Natural killer cell (primary cell): ENCODE data around the gene PPP1R15A. TPM values are rescaled to one million over a fixed set of nuclear protein-coding genes. Genes with fewer than 3 reads are reported as not detected.

ENCODE experiments used
- ATAC-seq, 3 donors: fragments of 150-1000 bp in 2 of 3; fragments of 200-7000 bp in 1 of 3; cut with Tn5 transposase; 1 replicate in 1 of 3; 2 replicates in 2 of 3; pipeline ENCODE4 v1.10.0; 2021; ENCODE audit warnings: mild to moderate bottlenecking in 2 of 3, moderate library complexity in 2 of 3
- DNase-seq, 2 donors: peaks; one replicate each; pipeline versions ENCODE4 v3.0.0 to v3.0.0-alpha.2; 2013 to 2021; ENCODE audit warnings: mixed read lengths in 1 of 2
- H3K27ac ChIP-seq: one replicate; pipeline ENCODE4 v1.5.1; 2013; ENCODE audit warnings: mild to moderate bottlenecking, low read length
- H3K27me3 ChIP-seq: one replicate; pipeline ENCODE4 v1.6.1; 2013; ENCODE audit warnings: low read length; ENCODE audit not compliant: control insufficient read depth, insufficient read depth
- H3K36me3 ChIP-seq: one replicate; pipeline ENCODE4 v1.6.1; 2013; ENCODE audit warnings: low read length; ENCODE audit not compliant: control insufficient read depth, insufficient read depth
- H3K4me1 ChIP-seq: one replicate; pipeline ENCODE4 v1.6.1; 2013; ENCODE audit warnings: low read length; ENCODE audit not compliant: control insufficient read depth, insufficient read depth
- H3K4me3 ChIP-seq: one replicate; pipeline ENCODE4 v1.5.1; 2013; ENCODE audit warnings: low read length
- H3K9me3 ChIP-seq: one replicate; pipeline ENCODE4 v1.6.1; 2013; ENCODE audit warnings: low read length; ENCODE audit not compliant: control insufficient read depth, insufficient read depth
- H3K27ac Mint-ChIP-seq, 2 donors: one replicate each; pipeline ENCODE4 v1.8.0; 2022; ENCODE audit warnings: mild to moderate bottlenecking in 2 of 2, mixed read lengths in 2 of 2, moderate library complexity in 1 of 2
- H3K27me3 Mint-ChIP-seq, 2 donors: one replicate each; pipeline ENCODE4 v1.8.0; 2022; ENCODE audit warnings: low read depth in 2 of 2, mixed read lengths in 2 of 2
- H3K36me3 Mint-ChIP-seq: one replicate; pipeline ENCODE4 v1.8.0; 2022; ENCODE audit warnings: mixed read lengths
- H3K4me1 Mint-ChIP-seq, 2 donors: one replicate each; pipeline ENCODE4 v1.8.0; 2022; ENCODE audit warnings: mixed read lengths in 2 of 2
- H3K4me3 Mint-ChIP-seq: one replicate; pipeline ENCODE4 v1.8.0; 2022; ENCODE audit warnings: mild to moderate bottlenecking, moderate library complexity, mixed read lengths
- H3K9me3 Mint-ChIP-seq, 2 donors: one replicate each; pipeline ENCODE4 v1.8.0; 2022; ENCODE audit warnings: mixed read lengths in 2 of 2
- CTCF ChIP-seq: fragments of 200-600 bp; IDR thresholded peaks from one replicate; pipeline ENCODE4 v1.8.0; 2022; ENCODE audit warnings: antibody characterized with exemption
- WGBS: methylation state at CpG from one replicate; pipeline ENCODE4 v1.1.7; 2013; ENCODE audit warnings: missing lambda C conversion rate; ENCODE audit not compliant: insufficient coverage; 5-methylcytosine and 5-hydroxymethylcytosine counted together
- intact Hi-C: fragments of 100-400 bp; cut with micrococcal nuclease; formaldehyde crosslinking; loops from one replicate; pipeline ENCODE4 v1.14.2; 2022
- total RNA-seq, 4 donors: library from RNA; stranded (reverse); fragments of 120-200 nt in 1 of 4; gene quantifications; one replicate each; pipeline versions ENCODE4 v1.2.3 to v1.2.4, GENCODE V29; 2013 to 2022

Gene PPP1R15A
- total RNA-seq, 3 donors from 2014 or later (not counting 1 experiment from before 2014, with no cell fraction given), result 942 to 1,308 (median 1,174) TPM

- no peaks in the 10 kb centered on the region for H3K4me1 ChIP-seq
- no peaks in the 10 kb centered on the region for H3K9me3 ChIP-seq
- TF ChIP-seq CTCF, result no peak
- peaks cover 0 to 11% of the 10 kb centered on the region in 2 donors for H3K27me3 Mint-ChIP-seq
- intact Hi-C loops, result no loop called here
- no peaks in the 10 kb centered on the region for H3K27me3 ChIP-seq
- H3K4me3 Mint-ChIP-seq, result no peak overlapping the region
- ATAC-seq (no peak), DNase-seq (no peak)
- H3K27ac ChIP-seq, result no peak overlapping the region
- H3K36me3 ChIP-seq, result no peaks in the 10 kb centered on the region
- H3K4me1 Mint-ChIP-seq, result peaks cover 0 to 5% of the 10 kb centered on the region in 2 donors
- WGBS, result 92% methylated on average over 9 of the region's 9 CpGs
- no peaks in the 10 kb centered on the region for H3K36me3 Mint-ChIP-seq
- no peak overlapping the region for H3K27ac Mint-ChIP-seq
- no peak overlapping the region for H3K4me3 ChIP-seq
- no peaks in the 10 kb centered on the region for H3K9me3 Mint-ChIP-seq
Observed at GRCh38 chr19:48830088-48830487, 42.1 kb upstream of the PPP1R15A start.

- no peak overlapping the region for H3K27ac ChIP-seq
- no peaks in the 10 kb centered on the region for H3K9me3 ChIP-seq
- peaks cover under 1% of the 10 kb centered on the region for H3K27me3 ChIP-seq
- H3K27me3 Mint-ChIP-seq, result peaks cover 0 to 13% of the 10 kb centered on the region in 2 donors
- peaks cover 8% of the 10 kb centered on the region for H3K4me1 ChIP-seq
- ATAC-seq (no peak), DNase-seq (no peak)
- no peak overlapping the region for H3K4me3 ChIP-seq
- TF ChIP-seq CTCF, result no peak
- H3K36me3 Mint-ChIP-seq, result no peaks in the 10 kb centered on the region
- no peaks in the 10 kb centered on the region for H3K36me3 ChIP-seq
- no peaks in the 10 kb centered on the region for H3K9me3 Mint-ChIP-seq
- H3K4me3 Mint-ChIP-seq, result no peak overlapping the region
- H3K4me1 Mint-ChIP-seq, result peaks cover 2 to 11% of the 10 kb centered on the region in 2 donors
- H3K27ac Mint-ChIP-seq, result no peak overlapping the region
- intact Hi-C loops, result no loop called here
- 97% methylated on average over 3 of the region's 4 CpGs for WGBS
Observed at GRCh38 chr19:48830965-48831364, 41.3 kb upstream of the PPP1R15A start.

GRCh38 chr19:48833049-48833448 lies 39.2 kb upstream of the PPP1R15A start:
- H3K27me3 Mint-ChIP-seq, result peaks cover 0 to 27% of the 10 kb centered on the region in 2 donors
- Histone ChIP-seq H3K4me1 (peaks cover 23% of the 10 kb centered on the region), H3K36me3 (no peaks in the 10 kb centered on the region), H3K27ac (no peak overlapping the region), H3K4me3 (no peak overlapping the region), H3K9me3 (no peaks in the 10 kb centered on the region), H3K27me3 (peaks cover 13% of the 10 kb centered on the region)
- no peak for TF ChIP-seq CTCF
- no peak overlapping the region for H3K4me3 Mint-ChIP-seq
- H3K4me1 Mint-ChIP-seq, result peaks cover 14 to 23% of the 10 kb centered on the region in 2 donors
- no peaks in the 10 kb centered on the region for H3K36me3 Mint-ChIP-seq
- intact Hi-C loops, result no loop called here
- ATAC-seq, result no peak
- H3K27ac Mint-ChIP-seq, result no peak overlapping the region
- DNase-seq, result no peak
- 82% methylated on average over 5 of the region's 5 CpGs for WGBS
- H3K9me3 Mint-ChIP-seq, result no peaks in the 10 kb centered on the region

GRCh38 chr19:48833977-48834376 lies 38.2 kb upstream of the PPP1R15A start:
- intact Hi-C loops, result no loop called here

More at GRCh38 chr19:48833977-48834376, 38.2 kb upstream of the PPP1R15A start:
- 82% methylated on average over 5 of the region's 5 CpGs for WGBS
- no peak for DNase-seq
- H3K27me3 Mint-ChIP-seq, result peaks cover 0 to 27% of the 10 kb centered on the region in 2 donors
- no peaks in the 10 kb centered on the region for H3K9me3 ChIP-seq
- TF ChIP-seq CTCF, result no peak
- H3K27me3 ChIP-seq, result peaks cover 13% of the 10 kb centered on the region
- H3K4me1 ChIP-seq, result peaks cover 23% of the 10 kb centered on the region
- no peaks in the 10 kb centered on the region for H3K36me3 ChIP-seq
- H3K36me3 Mint-ChIP-seq, result no peaks in the 10 kb centered on the region
- H3K27ac Mint-ChIP-seq, result peak overlapping the region in 1 of 2 donors; percentile 51
- no peak for ATAC-seq
- no peaks in the 10 kb centered on the region for H3K9me3 Mint-ChIP-seq
- H3K4me1 Mint-ChIP-seq, result peaks cover 14 to 23% of the 10 kb centered on the region in 2 donors
- no peak overlapping the region for H3K4me3 ChIP-seq
- no peak overlapping the region for H3K4me3 Mint-ChIP-seq
- no peak overlapping the region for H3K27ac ChIP-seq
